GM19035 (cell line): ENCODE measurements around the gene MMAB.

Experiments
- ATAC-seq: cut with Tn5 transposase; IDR thresholded peaks from one replicate; pipeline ENCODE4 v1.9.1; 2021; ENCODE audit not compliant: unreplicated experiment

Gene MMAB

DNA sequence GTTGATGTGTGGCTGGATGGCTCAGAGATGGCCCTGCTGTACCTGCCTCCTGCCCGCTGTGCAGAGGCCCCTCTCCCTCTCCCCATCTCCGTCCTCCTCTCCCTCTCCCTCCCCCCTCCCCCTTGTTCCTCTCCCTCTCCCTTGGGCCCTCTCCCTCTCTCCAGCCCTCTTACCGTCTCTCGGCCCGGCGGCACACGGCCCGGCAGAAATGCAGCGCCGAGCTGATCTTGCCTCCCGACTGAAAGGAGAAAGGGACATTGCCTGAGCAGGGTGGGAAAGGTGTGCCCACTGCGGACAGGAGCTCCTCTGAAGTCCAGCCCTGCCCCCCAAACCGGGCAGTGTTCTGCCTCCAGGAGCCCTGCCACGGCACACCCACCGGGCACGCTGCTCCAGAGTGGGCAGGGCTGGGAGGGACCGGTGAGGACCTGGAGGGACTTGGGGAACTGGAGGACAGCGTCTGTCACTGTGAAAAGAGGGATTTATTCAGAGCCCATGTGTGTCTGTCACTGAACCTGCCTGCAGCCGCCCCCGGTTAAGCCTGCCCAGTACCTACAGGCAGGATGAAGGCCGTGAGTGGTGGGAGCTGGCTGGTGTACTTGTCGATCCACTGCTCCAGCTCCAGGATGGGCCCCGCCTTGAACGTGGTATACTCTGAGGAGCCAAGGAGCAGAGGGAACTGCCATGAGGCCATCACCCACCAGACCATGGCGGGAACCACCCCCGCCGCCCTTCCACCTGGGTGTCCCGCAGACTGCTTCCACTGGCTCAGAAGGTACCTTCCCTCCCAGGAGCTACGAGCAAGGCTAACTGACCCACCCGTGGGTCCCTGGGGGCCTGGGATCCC, 12.2 kb downstream of the MMAB start:
- ATAC-seq, result no peak

DNA sequence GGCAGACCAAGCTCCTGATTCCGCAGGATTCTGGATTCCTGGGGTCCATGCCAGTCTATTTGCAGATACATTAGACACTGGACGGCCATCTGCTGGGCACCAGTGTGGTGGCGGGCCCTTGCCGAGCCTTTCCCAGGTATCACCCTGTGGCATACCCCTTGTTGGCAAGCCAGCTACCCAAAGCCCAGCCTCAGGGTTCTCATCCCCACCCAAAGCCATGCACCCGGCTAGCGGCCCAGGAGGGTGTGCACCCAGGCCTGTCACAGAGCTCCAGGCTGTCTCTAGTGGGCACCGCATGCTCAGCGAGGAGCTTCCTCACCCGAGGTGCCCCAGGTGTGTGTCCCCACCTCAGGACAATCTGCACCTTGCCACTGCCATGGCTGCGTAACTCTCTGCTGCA, 13.7 kb downstream of the MMAB start:
- ATAC-seq, result no peak

DNA sequence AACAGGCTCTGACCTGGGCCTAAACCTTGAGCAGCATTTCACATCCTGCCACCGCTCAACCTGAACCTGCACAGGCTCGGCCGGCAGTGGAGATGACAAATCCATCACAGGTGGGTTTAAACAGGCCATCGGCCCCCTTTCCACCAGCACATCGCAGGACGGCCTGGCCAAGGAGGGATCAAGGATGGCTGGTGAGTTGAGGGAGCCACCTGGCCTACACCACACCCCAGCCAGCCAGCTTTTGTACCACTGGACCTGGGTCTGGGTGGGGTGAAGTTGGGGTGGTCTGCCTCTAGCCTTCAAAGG, 14.2 kb downstream of the MMAB start:
- no peak for ATAC-seq

DNA sequence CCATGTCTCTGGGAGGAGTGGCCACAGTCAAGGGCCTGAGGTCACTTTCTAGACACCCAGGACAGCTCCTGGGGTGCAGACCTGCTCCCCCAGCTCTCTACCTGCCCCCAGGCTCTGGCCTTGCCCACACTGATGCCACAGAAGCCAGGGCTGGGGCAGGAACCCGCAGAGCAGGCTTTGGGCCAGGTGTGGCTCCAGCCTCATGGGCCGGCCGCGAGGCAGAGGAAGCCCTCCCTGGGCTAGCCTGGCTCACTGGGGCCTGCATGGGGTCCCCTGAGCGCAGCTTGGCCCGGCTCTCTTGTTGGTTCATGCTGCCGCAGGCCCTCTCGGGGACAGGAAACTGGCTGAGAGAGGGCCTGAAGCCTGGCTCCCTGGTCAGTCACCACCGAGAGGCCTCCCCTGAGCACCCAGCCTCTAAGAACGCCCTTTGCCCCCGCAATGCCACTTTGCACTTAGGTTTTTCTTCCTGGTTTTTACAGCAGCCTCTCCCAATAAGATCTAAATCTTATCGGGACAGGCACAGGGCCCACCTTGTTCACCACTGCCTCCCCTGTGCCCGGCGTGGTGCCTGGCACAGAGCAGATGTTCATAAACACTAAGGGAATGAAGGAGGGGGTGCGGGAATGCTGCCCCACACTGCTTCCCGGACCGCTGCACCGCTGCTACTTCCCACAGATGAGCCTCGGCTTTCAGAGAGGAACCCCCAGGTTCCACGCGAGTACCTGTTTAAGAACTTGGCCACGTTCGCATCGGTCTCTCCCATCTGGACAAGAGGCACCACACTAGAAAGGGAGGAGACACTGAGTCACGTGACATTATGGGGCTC, 14.7 kb downstream of the MMAB start:
- no peak for ATAC-seq

DNA sequence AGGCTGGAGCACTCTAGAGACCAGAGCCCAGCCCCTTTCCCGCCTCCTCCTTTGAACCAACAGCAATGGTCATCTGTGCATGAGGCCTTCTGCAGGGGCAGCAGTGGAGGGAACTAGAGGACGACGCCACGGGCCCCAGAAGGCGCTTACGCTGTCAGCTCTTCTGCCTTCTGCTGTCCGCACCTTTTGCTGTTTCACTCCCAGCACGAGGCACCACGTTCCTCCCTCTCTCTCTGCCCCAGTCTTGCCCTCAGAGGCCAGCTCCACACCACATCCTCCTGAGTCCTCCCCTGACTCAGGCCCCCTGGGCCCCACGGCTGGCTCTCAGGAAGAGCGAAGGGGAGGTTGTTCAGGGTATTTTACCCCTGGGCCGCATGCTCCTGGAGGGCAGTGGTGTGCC, 15.5 kb downstream of the MMAB start:
- no peak for ATAC-seq

DNA sequence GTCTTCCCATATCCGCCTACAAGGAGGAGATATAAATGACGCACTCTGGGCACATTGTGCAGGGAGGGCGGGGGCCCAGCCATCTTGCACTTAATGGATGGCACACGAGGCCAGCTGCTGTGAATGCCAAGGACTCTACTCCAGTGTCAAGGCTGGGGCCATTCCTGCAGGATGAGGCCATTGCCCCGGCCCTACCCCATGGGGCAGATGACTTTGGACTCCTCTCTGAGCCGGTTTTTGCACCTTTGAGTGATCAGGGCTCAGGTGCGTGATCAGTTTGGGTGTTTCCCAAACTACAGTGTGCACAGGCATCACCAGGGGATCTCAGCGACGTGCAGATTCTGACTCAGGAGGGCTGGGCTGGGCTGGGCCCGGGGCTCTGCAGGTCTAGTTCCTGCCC, 16.1 kb downstream of the MMAB start:
- ATAC-seq, result no peak

DNA sequence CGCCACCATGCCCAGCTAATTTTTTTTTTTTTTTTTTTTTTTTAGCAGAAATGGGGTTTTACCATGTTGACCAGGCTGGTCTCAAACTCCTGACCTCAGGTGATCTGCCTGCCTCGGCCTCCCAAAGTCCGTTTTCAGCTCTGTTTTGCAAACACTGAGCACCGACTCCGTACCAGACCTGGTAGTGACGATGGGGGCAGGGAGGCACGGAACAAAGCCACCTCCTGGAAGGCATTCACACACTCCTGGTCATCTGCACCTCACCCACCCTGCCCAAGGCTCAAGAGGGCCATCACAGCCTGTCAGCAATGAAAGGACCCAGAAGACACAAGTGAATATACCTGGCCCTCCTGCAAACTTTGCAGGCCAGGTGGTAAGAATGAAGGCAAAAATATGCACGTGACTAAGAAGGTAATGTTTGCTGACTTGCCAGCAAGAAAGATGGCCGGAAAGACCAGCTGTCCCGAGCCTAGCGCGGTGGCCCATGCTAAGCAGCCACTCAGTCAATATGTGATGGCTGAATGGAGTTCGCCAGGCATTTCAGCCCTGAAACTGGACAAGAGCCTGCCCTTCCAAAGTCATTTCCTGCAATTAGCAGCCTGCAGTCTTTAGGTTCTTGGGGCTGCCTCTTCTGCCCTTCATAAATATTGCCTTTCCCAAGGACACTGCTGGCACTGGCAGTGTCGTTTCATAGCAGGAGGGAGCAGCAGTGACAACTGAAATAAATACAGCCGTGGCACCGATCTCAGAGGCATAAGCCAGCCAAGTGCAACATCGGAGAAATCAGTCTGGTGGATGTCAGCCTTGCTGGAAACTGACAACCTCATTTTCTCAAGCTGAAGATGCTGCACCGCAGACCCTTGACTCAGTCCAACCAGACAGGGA, 17.6 kb downstream of the MMAB start:
- no peak for ATAC-seq

DNA sequence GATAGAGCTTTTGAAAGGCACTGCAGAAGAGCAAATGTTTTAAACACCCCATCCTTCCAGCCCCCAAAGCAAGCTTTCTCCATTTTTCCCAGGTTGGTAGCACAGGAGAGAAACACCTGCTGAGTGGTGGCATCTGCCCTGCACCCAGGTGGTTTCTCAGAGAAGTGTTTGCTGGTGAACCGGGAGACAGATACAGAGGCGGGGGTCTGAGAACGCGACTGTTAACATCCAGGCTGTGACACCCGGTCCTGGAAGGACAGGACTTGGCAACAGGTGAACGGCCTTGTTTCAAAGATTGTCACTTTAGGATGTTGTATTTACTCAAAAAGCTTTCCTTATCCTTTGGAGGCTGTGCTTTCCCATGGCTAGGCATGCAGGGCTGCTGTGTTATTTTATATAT, 18.5 kb downstream of the MMAB start:
- no peak for ATAC-seq

DNA sequence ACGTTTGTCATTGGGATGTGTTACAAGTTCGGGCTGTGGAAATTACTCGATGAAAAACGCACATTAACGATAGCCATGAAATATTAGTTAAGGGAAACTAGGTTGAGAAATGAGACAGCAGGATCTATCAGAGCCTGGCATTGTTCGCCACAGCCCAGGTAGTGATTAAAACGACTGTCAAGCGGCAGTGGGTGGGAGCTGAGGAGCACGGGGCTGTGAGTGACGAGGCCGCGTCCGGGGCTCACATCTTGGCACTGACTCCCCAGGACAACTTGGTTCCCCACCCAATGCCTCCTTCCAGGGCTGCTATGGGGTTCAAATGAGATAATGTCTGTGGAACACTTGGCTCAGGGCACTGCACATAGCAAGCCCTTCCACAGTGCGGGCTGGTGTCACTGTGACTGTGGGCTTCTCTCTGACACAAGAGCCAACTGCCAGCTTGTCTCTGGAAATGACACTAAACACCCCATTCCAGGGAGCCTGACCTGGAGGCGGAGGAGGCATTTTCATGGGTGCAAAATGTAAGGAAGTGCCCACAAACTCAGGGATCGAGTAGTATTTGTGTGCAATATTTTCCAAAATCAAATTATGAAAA, 19.3 kb downstream of the MMAB start:
- no peak for ATAC-seq

DNA sequence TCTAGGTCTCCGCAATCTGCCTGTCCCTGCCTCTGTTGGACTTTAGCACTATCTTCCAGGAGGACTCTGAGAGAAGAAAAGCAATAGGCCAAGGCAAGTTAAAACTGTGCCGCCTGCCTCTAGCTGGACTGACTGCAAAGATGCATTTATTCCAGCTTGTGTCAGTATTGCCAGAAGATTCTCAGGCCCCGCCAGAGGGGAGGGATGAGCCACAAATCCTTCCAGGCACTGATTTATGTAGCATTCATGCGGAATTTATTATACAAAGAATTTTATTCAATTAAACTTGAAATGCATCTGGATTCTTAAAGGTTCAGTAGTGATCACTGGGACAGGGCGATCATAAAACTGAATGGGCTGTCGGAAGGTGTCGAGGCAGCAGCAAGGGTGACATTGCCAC, 19.8 kb downstream of the MMAB start:
- no peak for ATAC-seq

DNA sequence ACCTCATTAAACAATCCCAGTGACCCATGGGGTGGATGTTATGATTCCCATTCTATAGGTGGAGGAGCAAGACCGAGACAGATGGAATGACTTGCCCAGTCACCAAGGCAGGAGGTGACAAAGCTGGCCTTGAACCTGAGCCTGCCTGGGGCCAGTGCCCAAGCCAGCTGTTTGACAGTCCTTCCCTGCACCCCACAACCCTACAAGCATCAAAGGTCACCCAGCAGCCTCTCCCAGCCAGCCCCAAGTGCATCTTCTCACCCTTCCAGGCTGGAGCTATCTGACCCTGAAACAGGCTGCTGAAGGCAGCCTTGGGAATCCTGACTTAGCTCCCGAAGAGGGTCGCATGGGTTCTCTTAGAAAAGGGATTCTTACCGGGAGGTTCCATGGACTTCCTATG, 20.3 kb downstream of the MMAB start:
- no peak for ATAC-seq

DNA sequence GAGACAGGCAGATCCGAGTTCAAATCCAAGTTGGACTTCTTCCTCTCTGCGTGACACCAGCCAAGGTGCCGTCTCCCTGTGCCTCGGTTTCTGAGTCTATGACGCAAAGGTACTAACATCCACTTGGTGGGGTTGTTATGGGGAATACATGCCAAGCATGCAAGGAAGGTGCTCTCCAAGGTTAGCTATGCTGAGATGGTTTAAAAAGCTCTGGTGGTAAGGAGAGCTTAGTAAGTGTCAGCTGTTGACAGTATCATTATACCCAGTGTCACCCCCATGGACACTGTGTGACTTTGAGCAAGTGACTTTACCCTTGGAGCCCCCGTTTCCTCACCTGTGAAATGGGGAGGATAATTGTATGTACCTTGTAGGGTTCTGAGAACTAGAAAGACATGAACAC, 22.2 kb downstream of the MMAB start:
- no peak for ATAC-seq

DNA sequence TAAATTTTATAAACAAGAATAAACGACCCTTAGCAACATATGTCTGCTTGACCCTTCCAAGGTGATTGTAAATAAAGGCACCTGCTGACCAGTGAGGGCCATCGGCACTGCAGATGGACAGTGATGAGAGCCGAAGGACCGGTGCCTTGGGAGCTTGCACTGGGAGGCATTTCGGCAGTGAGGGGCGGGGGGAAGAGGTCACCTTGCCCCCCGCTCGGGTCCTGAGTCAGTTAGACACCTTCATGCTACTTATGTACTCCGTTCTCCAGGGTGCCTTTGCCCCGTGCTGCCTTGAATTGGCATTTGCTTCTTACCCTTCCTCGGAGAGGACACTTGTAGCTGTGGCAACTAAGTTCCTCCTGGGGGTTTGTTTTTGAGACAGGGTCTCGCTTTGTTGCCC, 23.0 kb downstream of the MMAB start:
- no peak for ATAC-seq

DNA sequence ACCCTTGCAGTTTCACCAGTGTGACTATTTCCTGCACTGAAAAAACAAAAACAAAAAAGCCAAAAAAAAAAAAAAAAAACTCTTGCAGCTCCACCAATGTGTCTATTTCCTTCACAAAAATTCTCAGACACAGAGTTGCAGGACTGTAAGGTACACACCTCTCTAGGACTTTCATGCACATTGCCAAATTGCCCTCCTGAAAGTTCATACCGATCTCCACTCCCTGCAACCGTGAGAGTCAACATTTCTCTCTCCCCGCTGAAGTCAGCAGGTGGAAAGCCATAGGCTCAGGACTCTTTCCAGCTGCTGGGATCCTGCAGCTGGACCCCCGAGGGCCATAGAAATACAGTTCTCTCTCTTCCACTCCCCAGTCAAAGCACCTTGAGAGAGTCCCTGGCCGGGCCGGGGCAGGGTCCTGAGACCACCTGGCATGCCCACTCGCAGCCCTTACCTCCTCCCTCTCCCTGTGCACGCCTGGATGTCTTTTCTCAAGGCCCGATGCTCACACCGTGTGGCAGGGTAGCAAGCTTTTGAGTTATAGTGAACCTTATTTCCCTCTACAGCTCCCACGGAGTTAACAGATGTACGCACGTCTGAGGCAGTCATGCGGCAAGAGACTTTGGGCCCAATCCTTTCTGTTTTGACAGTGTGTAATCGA, 23.6 kb downstream of the MMAB start:
- no peak for ATAC-seq

DNA sequence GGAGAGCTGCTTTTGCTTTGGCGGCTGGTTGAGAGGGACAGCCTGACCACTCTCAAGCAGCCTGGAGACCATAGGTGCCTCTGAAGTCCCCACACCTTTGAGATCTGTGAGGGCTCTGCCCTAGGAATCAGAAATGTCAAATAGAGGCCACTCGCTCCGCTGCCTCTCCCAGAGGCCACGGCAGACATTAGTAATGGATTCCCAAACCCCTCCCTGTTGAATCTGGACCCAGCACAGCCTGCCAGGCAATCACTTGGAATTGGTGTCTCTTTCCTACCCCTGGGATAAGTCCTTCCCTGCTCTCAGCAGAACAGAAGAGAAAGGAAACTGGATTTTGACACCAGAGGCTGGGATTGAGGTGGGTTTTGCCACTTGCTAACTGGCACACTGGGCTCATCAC, 25.0 kb downstream of the MMAB start:
- ATAC-seq, result no peak

DNA sequence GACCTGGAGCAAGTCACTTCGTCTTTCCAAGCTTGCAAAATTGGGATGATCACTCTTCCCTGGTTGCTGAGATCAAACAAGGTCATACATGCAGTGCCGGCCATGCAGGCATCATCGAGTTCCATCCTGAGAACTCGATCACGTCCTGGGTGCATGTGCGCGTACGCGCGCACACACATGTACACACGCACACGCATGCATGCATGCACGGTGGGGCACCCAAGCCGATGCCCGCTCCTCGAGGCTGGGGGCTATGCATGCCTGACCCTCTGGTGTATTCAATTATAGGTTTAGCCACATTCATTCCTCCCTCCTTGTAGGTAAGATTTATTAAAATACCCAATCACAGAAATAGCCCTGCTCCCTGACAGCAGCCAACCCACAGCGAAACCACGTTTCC, 26.0 kb downstream of the MMAB start:
- no peak for ATAC-seq

DNA sequence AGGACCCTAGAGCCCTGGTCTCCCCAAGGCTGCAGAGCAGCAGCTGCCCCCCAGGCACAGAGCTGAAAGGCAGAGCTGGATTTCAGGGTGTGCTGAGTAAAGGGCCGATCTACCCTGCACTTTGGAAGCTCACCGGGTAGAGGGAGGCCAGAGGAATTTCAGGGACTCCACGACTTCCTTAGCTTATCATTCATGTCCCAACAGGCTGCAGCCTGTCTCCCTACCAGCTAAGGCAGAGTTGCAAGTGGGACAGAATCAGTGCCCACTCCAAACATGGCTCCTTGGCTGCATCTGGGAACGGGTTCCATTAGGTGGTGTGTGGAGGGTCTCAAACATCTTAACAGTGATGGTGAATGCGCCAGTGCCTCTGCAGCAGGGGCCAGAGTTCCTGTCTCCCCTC, 27.5 kb downstream of the MMAB start:
- ATAC-seq, result no peak

DNA sequence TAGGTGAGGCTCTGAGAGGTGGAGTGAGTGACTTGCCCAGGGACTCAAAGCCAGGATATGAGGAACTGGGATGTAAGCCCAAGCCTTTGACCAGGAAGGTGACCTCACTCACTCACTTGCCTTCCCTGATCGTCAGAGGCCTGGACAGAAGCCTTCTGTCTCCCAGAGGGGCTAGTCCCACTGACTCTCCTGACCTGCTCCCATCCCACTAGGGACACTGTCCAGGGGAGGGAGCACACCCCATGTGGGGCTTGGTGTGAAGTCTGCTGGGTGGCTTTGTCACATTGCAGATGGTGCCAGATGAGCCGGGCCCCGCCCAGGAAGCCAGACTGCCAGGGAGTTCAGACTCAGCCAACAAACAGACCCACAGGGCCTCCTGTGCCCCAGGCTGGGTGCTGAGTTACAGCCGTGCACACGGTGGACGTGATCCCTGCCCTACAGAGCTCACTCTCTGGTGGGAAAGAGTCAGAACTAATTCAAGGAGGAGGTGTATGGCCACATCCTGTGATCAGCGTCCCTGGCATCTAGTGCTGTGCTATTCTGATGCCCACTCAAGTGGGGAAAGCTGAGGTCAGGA, 28.3 kb downstream of the MMAB start:
- ATAC-seq, result no peak

DNA sequence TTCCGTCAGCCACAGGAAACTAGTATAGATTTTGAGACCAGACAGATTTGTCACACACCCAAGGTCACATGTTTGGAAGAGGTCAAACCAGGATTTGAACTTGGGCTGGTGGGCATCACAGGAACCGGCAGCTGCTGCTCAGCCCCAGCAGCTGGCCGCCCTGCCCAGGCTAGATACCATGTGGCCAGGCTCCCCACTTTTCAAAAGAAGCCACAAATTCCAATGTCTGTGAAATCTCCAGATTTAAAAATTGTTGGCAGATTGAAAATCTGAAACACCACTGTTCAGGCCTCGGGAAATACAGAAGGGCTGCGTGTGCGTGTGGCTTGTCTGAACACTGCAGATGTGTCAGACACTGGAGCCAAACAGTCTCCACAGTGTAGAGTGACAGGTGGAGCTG, 30.4 kb downstream of the MMAB start:
- no peak for ATAC-seq

DNA sequence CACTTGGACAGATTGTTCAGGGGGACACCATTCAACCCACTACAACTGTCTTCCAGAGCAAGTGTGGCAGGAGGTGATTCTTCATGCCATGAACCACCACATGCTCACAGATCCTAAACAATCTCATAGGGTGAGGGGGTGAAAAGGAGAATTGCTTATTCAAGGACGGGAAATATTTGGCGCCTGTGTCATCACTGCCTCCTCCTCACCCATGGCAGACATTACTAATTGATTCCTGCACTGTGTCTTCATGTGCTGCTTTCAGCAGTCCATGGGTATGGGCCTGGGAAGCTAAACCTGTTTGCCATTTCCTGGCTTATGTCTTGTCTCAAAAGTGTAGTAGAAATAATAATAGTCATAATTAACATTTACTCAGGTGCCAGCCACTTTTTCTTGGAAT, 31.3 kb downstream of the MMAB start:
- no peak for ATAC-seq

DNA sequence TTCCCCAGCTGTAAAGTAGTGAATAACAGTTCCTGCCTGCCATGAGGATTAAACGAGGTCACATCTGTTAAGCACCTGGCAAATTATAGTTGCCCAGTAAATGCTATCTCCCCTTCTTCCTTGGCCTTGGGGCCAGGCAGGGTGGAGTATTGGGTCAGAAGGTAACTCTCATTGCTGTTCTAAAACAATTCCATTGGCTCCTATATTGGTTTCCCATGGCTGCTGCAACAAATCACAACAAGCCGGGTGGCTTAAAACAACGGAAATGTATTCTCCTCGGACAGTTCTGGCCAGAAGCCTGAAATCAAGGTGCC, 31.9 kb downstream of the MMAB start:
- ATAC-seq, result no peak
